Gastrocnemius medialis (tissue), 4 donors: ENCODE results near the gene DPP3.

Experiments
- CTCF ChIP-seq, 5 experiments: fragments of 450-650 bp in 3 of 5; fragments of 200-600 bp in 2 of 5; sonication (generic) in 2 of 5; IDR thresholded peaks in 4 of 5; conservative IDR thresholded peaks in 1 of 5; 1 replicate in 4 of 5; 2 replicates in 1 of 5; pipeline ENCODE4 v1.5.1; 2016 to 2019; ENCODE audit warnings: antibody characterized with exemption in 5 of 5, mild to moderate bottlenecking in 3 of 5, moderate library complexity in 3 of 5
- POLR2A ChIP-seq, 2 donors: fragments of 450-650 bp; IDR thresholded peaks; one replicate each; pipeline ENCODE4 v1.6.1; 2017; ENCODE audit warnings: antibody characterized with exemption in 2 of 2, mild to moderate bottlenecking in 2 of 2, moderate library complexity in 2 of 2

DNA sequence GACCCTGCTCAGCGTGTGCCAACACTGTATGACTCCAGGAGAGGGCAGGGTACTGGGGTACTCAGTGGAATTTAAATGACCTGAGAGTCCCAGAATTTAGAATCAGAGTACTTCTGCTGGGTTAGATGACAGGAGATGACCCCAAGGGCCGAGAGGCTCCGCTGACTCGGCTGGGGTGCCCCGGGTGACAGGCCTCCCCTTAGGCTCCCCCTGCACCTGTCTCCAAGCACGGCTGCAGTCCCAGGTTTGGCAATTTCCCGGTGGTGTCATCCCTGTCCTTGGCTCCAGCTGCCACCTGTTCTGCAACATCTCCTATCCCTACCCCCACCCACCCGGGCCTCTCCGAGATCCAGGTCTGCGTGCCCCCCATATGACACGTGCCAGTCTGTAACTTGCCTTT, 67.8 kb downstream of the DPP3 start:
- no peak for TF ChIP-seq CTCF (IDR thresholded peaks at IDR 0.05 in 4 of 5, conservative IDR thresholded peaks at IDR 0.05 in 1 of 5)
- no peak for TF ChIP-seq POLR2A (IDR thresholded peaks at IDR 0.05)
